NCI-H1105 treated with DMSO at 0.1 percent for 48 hours (cell line): Measurements from ENCODE around the gene SHISA5.
A peak's percentile ranks its signal among the peaks of the same experiment; 100 is the strongest.
"Not testable (repeated sequence)": the region's sequence is repeated elsewhere in the genome, so short reads cannot be mapped to it uniquely, and the experiment has no call there.

Source experiments
- DNase-seq: peaks from one replicate; lab custom pipeline; 2025; lab: John Stamatoyannopoulos, UW

The SHISA5 gene, protein sequence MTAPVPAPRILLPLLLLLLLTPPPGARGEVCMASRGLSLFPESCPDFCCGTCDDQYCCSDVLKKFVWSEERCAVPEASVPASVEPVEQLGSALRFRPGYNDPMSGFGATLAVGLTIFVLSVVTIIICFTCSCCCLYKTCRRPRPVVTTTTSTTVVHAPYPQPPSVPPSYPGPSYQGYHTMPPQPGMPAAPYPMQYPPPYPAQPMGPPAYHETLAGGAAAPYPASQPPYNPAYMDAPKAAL

DNA sequence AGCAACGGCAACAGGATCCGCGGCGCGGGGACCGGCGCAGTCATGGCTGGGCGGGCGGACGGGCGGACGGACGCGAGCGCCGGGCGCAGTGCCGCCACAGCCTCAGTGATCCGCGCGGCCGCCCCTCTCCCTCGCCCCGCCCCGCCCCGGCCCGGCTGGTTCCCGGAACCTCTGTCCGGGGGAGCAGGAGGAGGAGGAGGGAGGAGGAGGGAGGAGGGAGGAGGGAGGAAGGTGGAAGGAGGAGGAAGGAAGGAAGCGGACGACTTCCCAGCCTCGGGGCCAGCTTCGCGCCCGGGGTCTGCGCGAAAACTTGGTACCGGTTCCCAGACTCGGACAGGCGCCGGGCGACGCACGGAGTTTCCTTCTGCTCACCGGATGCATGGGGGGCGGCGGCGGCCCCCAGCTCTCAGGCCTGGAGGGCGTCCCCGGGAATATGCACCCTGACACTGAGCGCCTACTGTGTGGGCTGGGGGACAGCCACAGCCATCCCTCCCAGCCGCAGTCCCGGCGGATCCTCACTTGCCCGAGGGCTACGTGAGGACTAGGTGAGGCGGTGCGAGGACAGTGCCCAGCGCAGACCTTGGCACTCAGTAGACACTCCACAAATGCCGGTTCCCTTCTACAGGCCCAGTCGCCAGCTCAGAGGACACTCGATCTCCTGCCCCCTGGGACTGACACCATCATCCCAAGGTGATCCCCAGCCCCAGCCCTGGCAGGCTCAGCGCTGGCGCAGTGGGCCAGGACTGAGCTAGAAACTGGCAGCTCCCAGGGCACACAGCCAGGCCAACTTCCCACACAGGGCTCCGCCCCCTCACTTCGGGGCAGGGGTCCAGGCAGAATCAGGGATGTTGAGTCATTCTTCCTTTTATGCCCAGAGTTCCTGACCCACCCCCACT, at the start of gene SHISA5:
SHISA5 (minus strand) TSS at position 124 of the 896 bp plus-strand sequence; CDS start at position 44, 80 bp downstream.
- peak; percentile 6 for DNase-seq

DNA sequence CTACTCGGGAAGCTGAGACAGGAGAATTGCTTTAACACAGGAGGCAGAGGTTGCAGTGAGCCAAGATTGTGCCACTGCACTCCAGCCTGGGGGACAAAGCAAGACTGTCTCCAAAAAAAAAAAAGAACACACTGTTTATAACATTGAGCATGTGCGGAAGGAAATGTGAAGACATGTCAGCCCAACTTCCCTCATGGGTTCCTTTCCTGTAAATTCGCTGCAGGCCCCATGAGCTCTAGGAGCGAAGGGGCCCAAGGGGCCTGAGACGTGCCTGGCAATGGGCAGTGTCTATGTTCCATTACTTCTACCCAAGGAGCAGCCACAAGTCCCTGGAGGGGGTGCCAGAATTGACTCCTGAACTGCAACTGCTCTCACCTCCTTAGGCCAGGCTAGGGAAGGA, 49.4 kb upstream of the SHISA5 start:
- DNase-seq, result no peak

DNA sequence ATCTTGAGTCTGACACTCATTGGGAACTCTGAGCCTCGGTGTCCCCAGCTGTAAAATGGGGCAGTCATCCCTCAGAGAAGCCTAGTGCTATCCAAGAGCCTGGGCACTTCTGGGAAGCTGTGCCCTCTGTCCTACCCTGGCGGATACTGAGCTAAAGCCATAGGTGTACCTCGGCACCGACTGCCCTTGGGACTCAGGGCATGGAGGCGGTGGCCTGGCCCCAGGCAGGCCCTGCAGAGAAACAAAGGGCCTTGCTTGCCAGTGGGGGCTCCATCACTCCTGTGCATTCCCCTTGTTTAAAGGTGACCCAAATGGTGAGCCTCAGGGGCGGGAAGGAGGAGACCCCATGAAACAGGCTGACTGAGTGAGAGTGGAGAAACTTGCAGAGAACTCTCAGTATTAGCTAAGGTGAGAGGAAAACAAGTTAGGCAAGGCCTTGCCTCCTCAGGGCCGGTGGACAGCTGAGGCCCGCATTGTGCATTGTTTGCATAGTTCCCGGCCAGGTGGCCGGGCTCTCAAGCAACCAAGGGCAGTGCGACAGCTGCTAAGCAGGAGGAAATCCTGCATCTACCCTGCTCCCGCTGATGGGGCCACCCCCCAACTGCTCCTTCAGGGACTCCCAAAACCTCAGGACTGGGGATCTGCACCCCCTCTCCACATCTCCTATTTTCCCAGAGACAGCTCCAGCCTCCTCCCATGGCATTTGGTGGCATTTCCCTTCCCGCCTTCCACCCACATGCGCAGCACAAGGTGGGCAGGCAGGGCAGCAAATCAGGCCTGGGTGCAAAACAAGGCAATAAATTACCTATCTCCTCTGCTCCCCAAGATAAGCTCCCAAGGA, 48.4 kb upstream of the SHISA5 start:
- DNase-seq, result no peak

- not testable (repeated sequence) for DNase-seq
Measured at GRCh38 chr3:48551651-48552050, 47.7 kb upstream of the SHISA5 start.

DNA sequence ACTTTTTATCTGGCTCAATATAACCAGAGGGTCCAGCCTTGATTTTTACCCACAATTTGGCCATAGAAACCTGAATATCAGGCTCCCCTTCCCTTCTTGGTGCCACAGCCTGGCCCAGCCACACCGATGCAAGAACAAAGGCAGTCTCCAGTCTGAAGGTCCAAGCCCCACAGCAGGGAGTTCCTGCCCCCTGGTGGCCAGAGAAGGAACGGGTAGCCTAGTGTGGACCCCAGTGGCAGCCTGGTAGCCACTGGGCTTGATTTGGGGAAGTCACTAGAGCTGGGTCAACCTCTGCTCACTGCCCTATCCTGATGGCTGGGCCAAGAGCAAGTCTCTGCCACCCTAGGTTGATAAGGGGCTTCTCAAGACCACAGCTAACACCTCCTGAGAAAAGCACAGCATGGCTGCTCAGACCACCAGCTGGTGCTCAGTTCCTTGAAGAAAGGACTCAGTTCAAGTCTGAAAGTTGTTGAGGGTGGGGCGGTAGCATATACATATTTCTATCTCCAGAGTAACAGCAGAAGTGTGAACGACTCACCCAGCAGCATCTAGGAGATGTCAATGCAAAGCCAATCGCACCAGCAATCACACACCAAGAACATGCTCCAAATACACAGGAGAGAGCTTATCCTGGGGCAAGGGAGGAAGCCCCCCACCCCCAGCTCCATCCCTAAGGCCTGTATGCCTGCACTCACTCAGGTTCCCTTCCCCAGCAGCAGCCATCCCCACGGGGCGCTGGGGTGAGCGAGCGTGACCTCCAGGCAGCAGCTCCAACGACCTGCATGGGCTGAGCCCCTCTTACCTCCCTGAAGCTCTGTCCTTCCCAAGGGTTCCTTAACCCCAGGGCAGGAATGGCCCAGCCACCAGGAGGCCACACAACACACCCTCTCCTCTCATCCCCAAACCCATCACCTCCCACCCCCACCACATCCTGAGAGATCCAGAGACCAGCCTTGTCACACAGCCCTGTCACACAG, 45.0 kb upstream of the SHISA5 start:
- DNase-seq, result peak; percentile 48

DNA sequence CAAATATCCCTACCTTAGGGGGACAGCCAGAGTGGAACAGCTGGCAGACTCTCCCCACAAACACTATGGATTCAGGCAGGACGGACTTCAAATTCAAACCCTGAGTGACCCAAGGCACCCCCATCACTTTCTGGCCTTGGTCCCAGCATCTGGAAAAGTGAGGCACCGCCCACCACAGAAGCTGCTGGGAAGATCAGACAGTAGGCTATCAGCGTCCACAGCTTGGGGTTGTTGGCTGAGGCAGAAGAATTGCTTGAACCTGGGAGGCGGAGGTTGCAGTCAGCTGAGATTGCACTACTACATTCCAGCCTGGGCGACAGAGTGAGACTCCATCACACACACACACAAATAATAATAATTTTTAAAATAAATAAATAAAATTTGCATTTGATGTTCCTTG, 44.2 kb upstream of the SHISA5 start:
- DNase-seq, result no peak

DNA sequence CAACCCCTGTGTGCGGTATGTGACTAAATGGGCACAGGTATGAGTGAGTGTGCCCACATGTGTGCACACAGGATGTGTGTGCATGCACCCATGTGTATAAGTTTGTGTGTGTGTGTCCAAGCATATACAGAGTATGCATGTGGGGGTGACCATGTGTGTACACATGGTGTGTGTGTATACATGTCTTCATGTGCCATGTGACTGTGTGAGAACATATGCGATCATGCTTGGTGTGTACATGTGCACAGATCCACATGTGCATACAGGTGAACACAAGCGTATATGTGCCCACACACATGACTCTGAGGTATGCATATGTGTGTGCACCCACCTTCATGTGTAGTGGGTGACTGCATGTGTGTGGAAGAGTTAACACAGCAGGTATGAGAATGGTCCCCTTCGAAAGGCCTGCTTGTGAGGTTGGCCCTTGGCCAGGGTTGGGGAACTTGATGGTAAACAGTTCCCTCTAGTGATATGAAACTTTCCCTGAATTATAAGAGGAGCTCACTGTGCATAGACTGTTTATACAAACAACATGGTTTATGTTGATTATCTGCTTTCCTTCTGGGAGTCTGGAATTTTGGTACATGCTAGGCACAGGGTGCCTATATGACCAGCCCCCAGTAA, 42.3 kb upstream of the SHISA5 start:
- no peak for DNase-seq

- no peak for DNase-seq
Measured at GRCh38 chr3:48544141-48544540, 40.2 kb upstream of the SHISA5 start.

DNA sequence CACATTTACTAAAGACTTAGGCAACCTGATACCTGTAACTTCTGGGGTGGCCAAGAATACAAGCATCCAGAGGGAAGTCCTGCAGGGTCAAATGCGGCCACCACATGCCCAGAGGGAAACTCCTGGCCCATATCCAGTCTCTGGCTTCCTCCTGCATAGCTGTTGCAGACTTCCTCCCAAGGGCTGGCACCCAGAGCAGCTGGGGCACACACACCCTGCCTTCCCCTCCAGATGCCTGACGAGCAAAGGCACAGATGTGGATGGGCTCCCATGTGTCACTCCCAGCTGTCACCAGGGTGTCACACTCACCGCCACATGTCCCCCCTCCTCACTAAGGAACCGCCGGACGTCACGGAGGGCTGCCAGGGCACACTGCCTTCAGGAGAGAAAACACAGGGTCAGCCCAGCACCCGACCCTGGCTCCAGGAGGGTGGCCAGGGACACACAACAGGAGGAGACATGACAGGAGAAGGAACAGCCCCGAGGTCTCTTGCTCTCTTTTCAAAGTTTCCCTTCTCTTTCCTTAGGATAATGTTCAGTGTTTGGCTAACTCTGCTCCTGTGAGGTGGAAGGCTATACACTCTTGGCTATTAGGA, 39.4 kb upstream of the SHISA5 start:
- DNase-seq, result no peak

DNA sequence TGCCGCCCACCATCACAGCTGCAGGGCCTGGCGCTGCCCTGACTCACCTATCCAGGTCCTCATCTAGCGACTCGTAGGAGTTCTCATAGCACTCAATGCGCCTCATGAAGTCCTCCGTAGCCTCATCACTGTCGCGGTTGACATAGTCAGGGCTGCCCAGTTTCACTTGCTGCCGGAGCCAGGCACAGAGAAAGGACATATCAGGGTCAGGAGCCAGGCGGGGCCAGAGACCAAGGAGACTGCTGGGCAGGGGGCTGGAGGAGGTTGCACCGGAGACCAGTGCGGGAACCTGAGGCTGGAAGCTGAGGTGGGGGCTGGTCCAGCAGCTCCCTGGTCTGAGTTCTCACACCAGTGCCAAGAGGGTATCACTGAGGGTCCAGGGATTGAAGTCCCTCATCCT, 34.5 kb upstream of the SHISA5 start:
- DNase-seq, result no peak

- no peak for DNase-seq
Measured at GRCh38 chr3:48536785-48537184, 32.8 kb upstream of the SHISA5 start.

DNA sequence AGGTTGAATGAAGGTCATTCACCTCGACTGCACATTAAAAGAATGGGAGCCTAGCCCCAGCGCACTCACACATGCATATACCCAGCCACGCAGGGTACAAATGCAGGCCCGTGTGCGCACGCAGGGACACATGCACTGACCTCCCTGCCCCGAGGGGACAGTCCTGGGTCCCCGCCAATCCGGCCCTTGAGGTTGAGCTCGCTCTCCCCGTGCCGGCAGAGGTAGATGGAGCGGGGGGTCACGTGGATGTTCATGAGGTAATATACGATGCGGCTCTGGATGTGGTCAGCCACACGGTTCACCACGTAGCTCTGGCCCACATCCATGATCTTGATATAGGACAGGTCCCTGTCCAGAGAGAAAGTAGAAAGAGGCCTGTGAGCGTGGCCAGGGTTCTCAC, 32.1 kb upstream of the SHISA5 start:
- DNase-seq, result no peak

DNA sequence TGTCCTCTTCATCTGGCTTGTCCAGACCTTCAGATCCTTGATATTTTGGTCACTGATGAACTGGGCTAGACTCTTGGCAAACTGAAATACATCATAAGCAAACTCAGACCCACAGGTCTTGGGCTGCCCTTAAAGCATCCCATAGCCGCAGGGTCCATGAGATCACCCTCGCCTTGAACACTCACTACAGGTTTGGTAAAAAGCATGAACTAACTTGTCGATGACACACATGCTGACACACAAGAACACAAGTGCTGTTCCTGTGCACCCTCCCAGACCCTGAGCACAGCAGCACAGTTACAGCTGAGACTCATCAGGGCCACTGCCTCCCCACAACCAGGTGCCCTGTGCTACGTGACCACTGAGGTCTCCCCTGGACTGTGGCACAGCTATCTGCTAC, 31.6 kb upstream of the SHISA5 start:
- no peak for DNase-seq

DNA sequence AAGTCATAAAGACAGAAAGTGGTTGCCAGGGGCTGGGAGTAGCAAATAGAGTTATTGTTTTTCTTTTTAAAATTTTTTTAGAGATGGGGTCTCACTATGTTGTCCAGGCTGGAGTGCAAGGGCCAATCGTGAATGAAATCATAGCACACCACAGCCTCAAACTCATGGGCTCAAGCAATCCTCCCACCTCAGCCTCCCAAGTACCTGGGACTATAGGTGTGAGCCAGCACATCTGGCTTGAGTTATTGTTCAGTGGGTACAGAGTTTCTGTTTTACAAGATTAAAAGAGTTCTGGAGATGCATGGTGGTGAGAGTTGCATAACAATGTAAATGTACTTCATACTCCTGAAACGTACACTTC, 29.0 kb upstream of the SHISA5 start:
- DNase-seq, result no peak

- DNase-seq, result no peak
Measured at GRCh38 chr3:48532271-48532976, 28.4 kb upstream of the SHISA5 start.

GRCh38 chr3:48530701-48531100, 26.7 kb upstream of the SHISA5 start:
- DNase-seq, result not testable (repeated sequence)

- DNase-seq, result no peak
Measured at GRCh38 chr3:48528754-48529153, 24.8 kb upstream of the SHISA5 start.

- no peak for DNase-seq
Measured at GRCh38 chr3:48528048-48528447, 24.1 kb upstream of the SHISA5 start.

- DNase-seq, result no peak
Measured at GRCh38 chr3:48524970-48525369, 21.0 kb upstream of the SHISA5 start.

- DNase-seq, result no peak
Measured at GRCh38 chr3:48521635-48522034, 17.7 kb upstream of the SHISA5 start.
